NCI-H524 (cell line): Measurements from ENCODE around the gene MTUS2.
"Not testable (repeated sequence)": the region's sequence is repeated elsewhere in the genome, so short reads cannot be mapped to it uniquely, and the experiment has no call there.

Source experiments
- DNase-seq, 2 experiments: peaks; one replicate each; lab custom pipeline; 2025; lab: John Stamatoyannopoulos, UW

Gene MTUS2

GRCh38 chr13:29319451-29319850 lies 499.3 kb downstream of the MTUS2 start:
- DNase-seq = no peak

DNA sequence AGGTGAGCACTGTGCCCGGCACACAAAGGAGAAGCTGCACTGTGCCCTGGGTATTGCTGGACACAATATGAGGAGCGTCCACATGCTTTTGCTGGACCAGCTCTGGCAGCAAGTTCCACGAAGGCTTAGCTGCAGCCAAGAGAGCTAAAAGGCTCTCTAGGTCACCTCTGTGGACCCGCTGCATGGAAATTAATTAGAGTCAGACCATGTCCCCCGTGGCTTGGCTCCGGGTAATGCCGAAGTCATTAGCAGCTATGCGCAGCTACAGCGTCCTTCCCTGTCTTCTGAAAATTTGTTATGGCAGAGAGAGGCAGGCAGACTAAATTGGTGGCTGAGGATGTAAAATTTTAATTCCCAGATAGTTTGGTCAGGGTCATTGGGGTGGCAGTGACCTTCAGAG lies 503.8 kb downstream of the MTUS2 start:
- DNase-seq = no peak

DNA sequence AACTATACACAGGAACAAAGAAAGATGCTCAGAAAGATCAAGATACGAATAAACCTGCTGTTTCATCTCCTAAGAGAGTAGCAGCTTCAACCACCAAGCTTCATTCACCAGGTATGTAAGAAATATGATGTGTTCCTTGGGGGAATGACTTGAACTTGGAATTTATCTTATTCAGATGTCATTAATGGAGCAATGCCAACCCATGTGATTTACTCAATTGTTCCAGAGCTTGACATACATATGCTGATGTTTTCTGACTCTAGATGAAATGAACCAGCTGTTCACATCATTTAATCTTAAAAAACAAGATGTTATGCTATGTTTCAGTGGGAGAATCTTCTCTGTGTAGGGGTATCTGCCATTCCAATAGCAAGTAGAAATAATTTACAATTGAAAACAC lies 504.5 kb downstream of the MTUS2 start:
- DNase-seq = no peak

DNA sequence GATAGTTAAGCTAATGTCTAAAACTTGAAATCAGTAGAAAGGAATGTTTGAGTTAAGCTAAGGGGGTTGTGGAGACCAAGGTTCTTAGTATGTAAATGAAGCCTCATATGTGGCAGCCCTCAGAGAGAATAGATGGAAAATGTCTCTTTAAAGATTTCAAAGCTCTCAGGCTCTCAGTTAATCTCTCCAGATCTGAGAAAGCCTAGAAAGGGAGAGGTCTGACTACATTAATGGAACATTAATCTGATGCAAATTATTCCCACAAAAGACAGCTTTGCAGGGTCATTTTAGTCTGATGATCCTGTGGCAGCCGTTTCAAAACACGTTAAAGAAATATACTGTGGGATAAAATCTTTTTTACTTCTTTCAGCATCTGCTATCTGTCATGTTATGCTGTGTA lies 508.4 kb downstream of the MTUS2 start:
- DNase-seq = no peak

GRCh38 chr13:29336356-29336755 lies 516.2 kb downstream of the MTUS2 start:
- DNase-seq = peak; percentile 15 to 63

GRCh38 chr13:29339386-29340272 lies 519.5 kb downstream of the MTUS2 start:
- no peak for DNase-seq

- not testable (repeated sequence) for DNase-seq
These were observed 525.9 kb downstream of the MTUS2 start for GRCh38 chr13:29345860-29346582.

DNA sequence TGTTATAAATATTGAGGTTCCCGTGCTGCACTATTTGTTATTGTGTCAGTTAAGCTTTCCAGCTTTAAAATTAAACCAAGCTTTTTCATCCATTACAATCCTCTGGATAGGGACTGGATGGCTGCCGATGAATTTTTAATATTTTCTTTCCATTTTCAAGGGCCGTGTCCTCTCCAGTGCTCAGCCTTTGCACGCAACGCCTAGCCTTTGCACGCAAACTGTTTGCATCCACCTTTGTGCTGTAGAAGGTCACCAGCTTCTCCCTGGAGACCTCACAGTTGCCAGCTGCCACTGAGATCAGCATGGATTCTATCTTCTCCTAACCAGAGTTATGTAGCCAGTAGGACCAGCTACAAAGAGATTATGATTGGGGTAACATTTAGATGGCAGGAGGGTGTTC lies 534.9 kb downstream of the MTUS2 start:
- DNase-seq = no peak

- DNase-seq = peak; percentile 59 to 88
These were observed 539.0 kb downstream of the MTUS2 start for GRCh38 chr13:29359181-29359580.

DNA sequence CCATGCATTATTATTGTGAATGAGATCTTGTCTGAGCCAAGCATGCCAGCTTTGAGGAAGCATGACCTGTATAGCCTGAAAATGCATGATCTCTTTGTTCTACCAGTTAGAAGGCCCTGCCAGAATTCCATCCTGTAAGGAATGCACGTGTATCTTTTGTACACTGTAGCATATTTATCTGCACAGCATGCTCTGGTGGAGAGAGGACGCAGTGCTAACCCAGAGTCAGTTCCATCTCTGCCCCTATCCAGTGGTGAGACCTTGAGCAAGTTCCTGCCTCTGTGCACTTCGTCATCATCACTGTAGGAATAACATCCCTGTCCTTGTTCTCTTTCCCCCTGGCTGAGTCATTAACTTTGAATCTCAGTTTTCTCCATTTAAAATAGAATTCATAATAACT lies 541.6 kb downstream of the MTUS2 start:
- DNase-seq = no peak

- DNase-seq = peak; percentile 55 to 87
These were observed 542.9 kb downstream of the MTUS2 start for GRCh38 chr13:29362849-29363604.

GRCh38 chr13:29369060-29369743 lies 549.1 kb downstream of the MTUS2 start:
- peak; percentile 50 to 75 for DNase-seq

GRCh38 chr13:29379281-29379680 lies 559.1 kb downstream of the MTUS2 start:
- no peak for DNase-seq

DNA sequence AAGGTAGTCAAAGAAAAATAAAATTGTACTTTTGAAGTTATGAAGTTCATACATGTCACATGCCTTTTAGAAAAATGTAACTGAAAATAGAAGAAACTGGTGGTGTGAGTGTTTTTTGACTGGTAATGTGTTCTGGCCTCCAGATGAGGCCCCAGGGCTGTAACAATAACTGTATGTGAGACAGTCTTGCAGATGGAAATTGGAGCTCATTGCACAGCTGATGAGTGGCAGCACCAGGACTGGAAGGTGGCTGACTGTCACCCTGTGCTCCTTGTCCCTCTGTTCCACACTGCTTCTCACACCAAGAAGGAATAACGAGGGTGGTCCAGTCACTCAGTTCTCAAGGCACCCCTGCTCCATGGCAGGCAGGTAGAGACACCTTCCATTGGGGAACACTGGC lies 559.7 kb downstream of the MTUS2 start:
- no peak for DNase-seq

GRCh38 chr13:29382021-29382420 lies 561.9 kb downstream of the MTUS2 start:
- DNase-seq = no peak

DNA sequence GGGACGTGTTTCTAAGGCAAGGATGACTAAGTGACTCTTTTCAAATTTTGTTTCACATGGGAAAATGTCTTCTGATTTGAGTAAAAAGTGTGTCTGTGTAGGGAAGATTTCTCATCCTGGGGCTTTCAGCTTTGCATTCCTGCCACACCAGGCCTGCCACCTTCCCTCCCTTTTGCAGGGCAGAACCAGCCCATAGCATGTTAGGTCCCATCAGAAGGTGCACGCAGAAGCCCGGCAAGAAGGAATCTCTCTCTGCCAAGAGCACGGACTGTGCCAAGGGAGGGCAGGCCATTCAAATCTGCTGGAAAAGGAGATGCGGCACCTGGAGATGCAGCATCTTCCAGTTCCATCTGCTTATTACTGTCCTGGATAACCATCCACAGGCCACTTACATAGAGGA lies 563.3 kb downstream of the MTUS2 start:
- no peak for DNase-seq

DNA sequence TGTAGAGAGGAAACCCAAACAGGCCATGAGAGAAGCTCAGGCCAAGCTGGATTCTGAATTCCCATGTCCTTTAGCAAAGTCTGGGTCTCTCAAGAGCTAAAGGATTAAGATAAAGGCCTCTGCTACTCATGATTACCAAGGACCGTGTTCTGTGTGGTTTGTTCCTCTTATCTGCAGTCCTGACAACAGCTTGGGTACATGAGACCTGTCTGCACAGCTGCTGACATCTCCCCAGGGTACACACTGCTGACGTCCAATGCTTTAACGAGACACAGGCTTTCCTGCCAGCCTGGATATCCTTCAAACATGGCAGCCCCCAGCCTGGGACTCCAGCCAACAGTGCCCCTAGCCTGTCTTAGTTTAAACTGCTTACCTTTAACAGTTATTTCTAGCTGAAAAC lies 564.3 kb downstream of the MTUS2 start:
- DNase-seq = peak in 1 of 2 experiments; percentile 36

DNA sequence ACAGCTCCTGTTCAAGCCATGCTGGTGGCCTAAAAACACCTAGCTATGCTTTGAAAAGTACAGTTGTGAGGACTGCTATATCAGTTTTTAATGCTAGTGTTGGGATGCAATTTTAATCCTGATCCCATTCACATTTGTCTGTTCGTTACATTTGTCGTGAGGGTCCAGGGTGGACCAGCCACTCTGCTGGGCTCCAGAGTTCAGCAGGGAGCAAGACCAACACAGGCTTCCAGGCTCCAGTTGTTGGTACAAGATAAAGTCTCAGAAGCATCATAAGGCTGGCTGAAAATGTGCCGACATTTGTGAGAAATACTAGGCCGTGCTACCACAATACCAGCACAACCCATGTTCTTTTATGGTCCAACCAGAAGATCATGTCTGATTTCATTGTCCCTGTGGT lies 564.7 kb downstream of the MTUS2 start:
- DNase-seq = no peak

DNA sequence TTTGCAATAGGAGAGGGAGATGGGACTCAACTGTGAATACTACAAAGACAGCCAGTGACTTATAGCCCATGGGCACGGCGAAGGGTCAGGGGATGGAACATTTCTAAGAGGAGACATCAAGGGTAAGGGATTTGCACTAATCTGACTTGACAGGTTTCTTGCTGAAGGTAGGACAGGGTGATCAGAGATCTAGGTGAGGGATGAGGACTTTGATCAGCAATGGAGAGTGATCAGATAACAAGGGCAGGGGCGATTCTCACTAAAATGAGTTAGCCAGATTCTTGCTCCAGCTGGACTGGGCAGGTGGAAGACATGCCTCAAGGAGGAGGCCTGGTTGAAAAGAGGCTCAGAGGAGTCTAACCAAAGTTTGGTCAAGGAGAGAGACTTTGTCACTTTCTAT lies 566.1 kb downstream of the MTUS2 start:
- no peak for DNase-seq

DNA sequence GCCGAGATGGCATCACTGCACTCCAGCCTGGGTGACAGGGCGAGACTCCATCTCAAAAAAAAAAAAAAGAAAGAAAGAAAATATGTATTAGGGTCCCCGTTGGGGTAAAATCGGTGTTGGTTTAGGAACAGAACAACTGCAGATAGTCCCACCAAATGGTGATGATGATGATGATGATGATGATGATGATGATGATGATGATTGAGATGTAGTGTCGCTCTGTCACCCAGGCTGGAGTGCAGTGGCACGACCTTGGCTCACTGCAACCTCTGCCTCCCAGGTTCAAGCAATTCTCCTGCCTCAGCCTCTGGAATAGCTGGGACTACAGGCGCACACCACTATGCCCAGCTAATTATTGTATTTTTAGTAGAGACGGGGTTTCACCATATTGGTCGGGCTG lies 570.5 kb downstream of the MTUS2 start:
- not testable (repeated sequence) for DNase-seq

- no peak for DNase-seq
These were observed 576.3 kb downstream of the MTUS2 start for GRCh38 chr13:29396446-29396845.

GRCh38 chr13:29397265-29397664 lies 577.1 kb downstream of the MTUS2 start:
- DNase-seq = no peak
